ENCODE data around the gene CLDN19.
"Not testable (repeated sequence)": the region's sequence is repeated elsewhere in the genome, so short reads cannot be mapped to it uniquely, and the experiment has no call there.

The CLDN19 gene

GRCh38 chr1:42758641-42759040, 18.6 kb upstream of the CLDN19 start:
- DNase-seq, result no peak

GRCh38 chr1:42757892-42758275, 17.8 kb upstream of the CLDN19 start:
- DNase-seq, result no peak

GRCh38 chr1:42756956-42757891, 17.2 kb upstream of the CLDN19 start:
- no peak for DNase-seq

GRCh38 chr1:42753070-42753469, 13.0 kb upstream of the CLDN19 start:
- no peak for DNase-seq

- no peak for DNase-seq
These were observed 12.2 kb upstream of the CLDN19 start for GRCh38 chr1:42752284-42752683.

- not testable (repeated sequence) for DNase-seq
These were observed 11.6 kb upstream of the CLDN19 start for GRCh38 chr1:42751511-42752070.

GRCh38 chr1:42750041-42750440, 10.0 kb upstream of the CLDN19 start:
- DNase-seq, result no peak

GRCh38 chr1:42748461-42749410, 8.7 kb upstream of the CLDN19 start:
- no peak for DNase-seq

GRCh38 chr1:42748021-42748420, 8.0 kb upstream of the CLDN19 start:
- DNase-seq, result no peak

GRCh38 chr1:42747125-42747524, 7.1 kb upstream of the CLDN19 start:
- no peak for DNase-seq

- DNase-seq, result no peak
These were observed 6.5 kb upstream of the CLDN19 start for GRCh38 chr1:42746436-42747105.

- DNase-seq, result no peak
These were observed 5.8 kb upstream of the CLDN19 start for GRCh38 chr1:42745851-42746250.

- DNase-seq, result no peak
These were observed 4.0 kb upstream of the CLDN19 start for GRCh38 chr1:42744148-42744413.

- no peak for DNase-seq
These were observed 3.5 kb upstream of the CLDN19 start for GRCh38 chr1:42743317-42744147.

GRCh38 chr1:42742617-42743316, 2.7 kb upstream of the CLDN19 start:
- DNase-seq, result no peak

GRCh38 chr1:42742141-42742540, 2.1 kb upstream of the CLDN19 start:
- DNase-seq, result no peak

- no peak for DNase-seq
These were observed 1.7 kb upstream of the CLDN19 start for GRCh38 chr1:42741706-42742105.

GRCh38 chr1:42740851-42741580, 980 bp upstream of the CLDN19 start:
- DNase-seq, result no peak

GRCh38 chr1:42738678-42739226, 1.3 kb downstream of the CLDN19 start:
- no peak for DNase-seq

- no peak for DNase-seq
These were observed 1.9 kb downstream of the CLDN19 start for GRCh38 chr1:42737986-42738677.
